IMR-90 (cell line): ENCODE data around the gene ESPL1. TPM values are rescaled to one million over a fixed set of nuclear protein-coding genes. Genes with fewer than 3 reads are reported as not detected.

Source experiments
- ATAC-seq: fragments of 200-7000 bp; cut with Tn5 transposase; 2 replicates; pipeline ENCODE4 v1.9.1; 2020; ENCODE audit warnings: low read depth, mild to moderate bottlenecking, moderate library complexity
- BruUV-seq: library from RNA; stranded (reverse); fragments of 400-500 nt; replicated peaks from 2 replicates; lab custom pipeline; 2021; lab: Mats Ljungman, UMichigan
- CTCF ChIA-PET: fragments of 300-600 bp; formaldehyde crosslinking; extraction: SDS; loops from one replicate; lab custom pipeline; 2021; ENCODE audit warnings: antibody characterized with exemption; lab: Yijun Ruan, JAX
- POLR2A ChIA-PET: fragments of 300-600 bp; sonication (Branson Sonifier 250); formaldehyde crosslinking; loops from one replicate; lab custom pipeline; 2022; ENCODE audit warnings: antibody characterized with exemption; ENCODE audit not compliant: unreplicated experiment; lab: Charles Lee
- DNase-seq: peaks from one replicate; pipeline ENCODE4 v3.0.0; 2013
- H2AFZ ChIP-seq: replicated peaks from 2 replicates; pipeline ENCODE3; 2013; ENCODE audit warnings: low read length, mild to moderate bottlenecking; ENCODE audit not compliant: poor library complexity
- H2AK5ac ChIP-seq: 2 replicates; pipeline ENCODE4 v1.6.1; 2013; ENCODE audit warnings: low read depth, low read length, inconsistent platforms
- H2AK9ac ChIP-seq: replicated peaks from 2 replicates; pipeline ENCODE3; 2013; ENCODE audit warnings: mild to moderate bottlenecking, low read depth, low read length, moderate library complexity; ENCODE audit not compliant: poor library complexity
- H2BK120ac ChIP-seq: 2 replicates; pipeline ENCODE4 v1.6.1; 2013; ENCODE audit warnings: low read depth, low read length, inconsistent platforms
- H2BK15ac ChIP-seq: 3 replicates; pipeline ENCODE4 v1.6.1; 2013; ENCODE audit warnings: low read depth, low read length, inconsistent platforms
- H2BK20ac ChIP-seq: 2 replicates; pipeline ENCODE4 v1.6.1; 2013; ENCODE audit warnings: low read depth, mild to moderate bottlenecking, inconsistent platforms, low read length, moderate library complexity
- H2BK5ac ChIP-seq: 2 replicates; pipeline ENCODE4 v1.6.1; 2013; ENCODE audit warnings: mild to moderate bottlenecking, low read depth, low read length, inconsistent platforms; ENCODE audit not compliant: poor library complexity, severe bottlenecking
- H3K14ac ChIP-seq: replicated peaks from 2 replicates; pipeline ENCODE4 v1.6.1; 2013; ENCODE audit warnings: low read depth, low read length, inconsistent platforms
- H3K18ac ChIP-seq: 2 replicates; pipeline ENCODE4 v1.6.1; 2013; ENCODE audit warnings: low read depth, low read length, control low read depth
- H3K23ac ChIP-seq: 2 replicates; pipeline ENCODE4 v1.6.1; 2013; ENCODE audit warnings: low read depth, low read length, inconsistent platforms
- H3K27ac ChIP-seq: 2 replicates; pipeline ENCODE4 v1.5.1; 2013; ENCODE audit warnings: mild to moderate bottlenecking, control low read depth, low read length; ENCODE audit not compliant: insufficient read depth
- H3K27me3 ChIP-seq: 2 replicates; pipeline ENCODE4 v1.6.1; 2013; ENCODE audit warnings: low read length; ENCODE audit not compliant: control insufficient read depth, insufficient read depth
- H3K36me3 ChIP-seq: 2 replicates; pipeline ENCODE4 v1.6.1; 2013; ENCODE audit warnings: low read length, mixed read lengths; ENCODE audit not compliant: control insufficient read depth, insufficient read depth
- H3K4ac ChIP-seq: 2 replicates; pipeline ENCODE4 v1.6.1; 2013; ENCODE audit warnings: low read depth, low read length, inconsistent platforms
- H3K4me1 ChIP-seq: 2 replicates; pipeline ENCODE4 v1.6.1; 2013; ENCODE audit warnings: low read length, mixed read lengths; ENCODE audit not compliant: control insufficient read depth, insufficient read depth
- H3K4me2 ChIP-seq: 2 replicates; pipeline ENCODE4 v1.6.1; 2013; ENCODE audit warnings: low read depth, mild to moderate bottlenecking, control low read depth, low read length, moderate library complexity
- H3K4me3 ChIP-seq: 2 replicates; pipeline ENCODE4 v1.5.1; 2013; ENCODE audit warnings: low read depth, mild to moderate bottlenecking, control low read depth, low read length, moderate library complexity; ENCODE audit not compliant: insufficient read depth
- H3K56ac ChIP-seq: 2 replicates; pipeline ENCODE4 v1.6.1; 2013; ENCODE audit warnings: low read length, inconsistent platforms; ENCODE audit not compliant: insufficient read depth; ENCODE audit errors: extremely low read depth
- H3K79me1 ChIP-seq, 2 experiments: 2 replicates each; pipeline ENCODE4 v1.6.1; 2013; ENCODE audit warnings: low read length in 2 of 2, inconsistent platforms in 1 of 2, low read depth in 1 of 2
- H3K9ac ChIP-seq: 2 replicates; pipeline ENCODE4 v1.6.1; 2013; ENCODE audit warnings: low read depth, low read length, control low read depth
- H3K9me1 ChIP-seq: 2 replicates; pipeline ENCODE4 v1.6.1; 2013; ENCODE audit warnings: low read length, inconsistent platforms; ENCODE audit not compliant: insufficient read depth
- H3K9me3 ChIP-seq: 2 replicates; pipeline ENCODE4 v1.6.1; 2013; ENCODE audit warnings: low read length; ENCODE audit not compliant: control insufficient read depth, insufficient read depth
- H4K20me1 ChIP-seq: 2 replicates; pipeline ENCODE4 v1.6.1; 2013; ENCODE audit warnings: low read length, inconsistent platforms; ENCODE audit not compliant: insufficient read depth
- H4K5ac ChIP-seq: 2 replicates; pipeline ENCODE4 v1.6.1; 2013; ENCODE audit warnings: mild to moderate bottlenecking, low read depth, low read length, control low read depth
- H4K8ac ChIP-seq, 2 experiments: 2 replicates each; pipeline ENCODE4 v1.6.1; 2013; ENCODE audit warnings: low read depth in 2 of 2, low read length in 2 of 2, control low read depth in 1 of 2, inconsistent platforms in 1 of 2
- H4K91ac ChIP-seq: 2 replicates; pipeline ENCODE4 v1.6.1; 2013; ENCODE audit warnings: low read depth, low read length, inconsistent platforms; ENCODE audit not compliant: insufficient read depth
- BHLHE40 ChIP-seq: fragments of 150-350 bp; IDR thresholded peaks from 2 replicates; pipeline ENCODE4 v1.6.1; 2016; ENCODE audit warnings: mild to moderate bottlenecking, low read depth, low read length
- CEBPB ChIP-seq: IDR thresholded peaks from 2 replicates; pipeline ENCODE4 v1.6.1; 2012; ENCODE audit warnings: low read depth, low read length, improper control_type of control experiment
- CHD1 ChIP-seq: IDR thresholded peaks from 2 replicates; pipeline ENCODE4 v1.6.1; 2012; ENCODE audit warnings: low read depth, low read length, improper control_type of control experiment
- CTCF ChIP-seq: conservative IDR thresholded peaks from 2 replicates; pipeline ENCODE4 v1.5.1; 2012; ENCODE audit warnings: mild to moderate bottlenecking, low read depth, low read length, improper control_type of control experiment
- ELK1 ChIP-seq: fragments of 150-350 bp; IDR thresholded peaks from 2 replicates; pipeline ENCODE4 v1.6.1; 2016; ENCODE audit warnings: low read depth, mild to moderate bottlenecking, low read length, moderate library complexity, borderline replicate concordance
- FOS ChIP-seq: fragments of 150-350 bp; IDR thresholded peaks from 2 replicates; pipeline ENCODE4 v1.6.1; 2016; ENCODE audit warnings: low read depth, low read length
- MAZ ChIP-seq: IDR thresholded peaks from 2 replicates; pipeline ENCODE4 v1.6.1; 2012; ENCODE audit warnings: low read depth, mild to moderate bottlenecking, low read length, improper control_type of control experiment, moderate library complexity, borderline replicate concordance
- MXI1 ChIP-seq: IDR thresholded peaks from 2 replicates; pipeline ENCODE4 v1.6.1; 2012; ENCODE audit warnings: low read depth, mild to moderate bottlenecking, low read length, moderate library complexity, borderline replicate concordance
- NFE2L2 ChIP-seq: fragments of 150-350 bp; IDR thresholded peaks from 2 replicates; pipeline ENCODE4 v1.6.1; 2016; ENCODE audit warnings: low read depth, mild to moderate bottlenecking, low read length
- POLR2A ChIP-seq: IDR thresholded peaks from 2 replicates; pipeline ENCODE4 v1.6.1; 2012; ENCODE audit warnings: mild to moderate bottlenecking, low read depth, low read length
- RAD21 ChIP-seq: IDR thresholded peaks from 2 replicates; pipeline ENCODE4 v1.6.1; 2012; ENCODE audit warnings: low read length, improper control_type of control experiment
- RCOR1 ChIP-seq: IDR thresholded peaks from 2 replicates; pipeline ENCODE4 v1.6.1; 2012; ENCODE audit warnings: mild to moderate bottlenecking, low read length, improper control_type of control experiment; ENCODE audit not compliant: insufficient replicate concordance
- SMC3 ChIP-seq: fragments of 150-350 bp; IDR thresholded peaks from 2 replicates; pipeline ENCODE4 v1.6.1; 2016; ENCODE audit warnings: low read depth, mild to moderate bottlenecking, antibody characterized with exemption, low read length, moderate library complexity
- USF2 ChIP-seq: fragments of 150-350 bp; IDR thresholded peaks from 2 replicates; pipeline ENCODE4 v1.6.1; 2017; ENCODE audit warnings: mild to moderate bottlenecking, antibody characterized with exemption, low read length, low read depth
- WGBS, 2 experiments: methylation state at CpG; one replicate each; pipeline versions ENCODE4 v1.1.5 to v1.1.7; 2013; ENCODE audit warnings: missing lambda C conversion rate in 2 of 2; ENCODE audit not compliant: insufficient read length in 1 of 2; ENCODE audit errors: extremely low coverage in 2 of 2; 5-methylcytosine and 5-hydroxymethylcytosine counted together
- dilution Hi-C: fragments of 300-500 bp; cut with HindIII; formaldehyde crosslinking; loops from one replicate; pipeline ENCODE4 v1.14.3; 2018; ENCODE audit warnings: low sequenced_read_pairs; ENCODE audit not compliant: unreplicated experiment
- in situ Hi-C: fragments of 300-500 bp; cut with MboI; formaldehyde crosslinking; loops from 3 replicates; pipeline ENCODE4 v1.14.3; 2019; ENCODE audit warnings: low sequenced_read_pairs, inconsistent platforms, mixed read lengths
- intact Hi-C: fragments of 100-400 bp; cut with micrococcal nuclease; formaldehyde crosslinking; loops from 2 replicates; pipeline ENCODE4 v1.10.0; 2022
- polyA plus RNA-seq, 3 experiments: library from polyadenylated mRNA; depleted of rRNA; stranded (reverse); fragments of >200 nt; gene quantifications; 2 replicates each; pipeline ENCODE4 v1.2.3, GENCODE V29; 2012; ENCODE audit warnings: low replicate concordance in 1 of 3
- total RNA-seq: library from RNA; depleted of rRNA; stranded (reverse); fragments of >200 nt; gene quantifications from 2 replicates; pipeline ENCODE4 v1.2.3, GENCODE V29; 2012

Gene ESPL1
- total and polyA plus RNA-seq, 2 of the 4 experiments (the other 2 are of a cell fraction): 6.5 to 9.2 TPM

- no peak overlapping the region for H2AK5ac ChIP-seq
- H3K23ac ChIP-seq: no peak overlapping the region
- DNase-seq (no peak), ATAC-seq (no peak)
- no peak overlapping the region for H3K27ac ChIP-seq
- H2AK9ac ChIP-seq: no peak overlapping the region
- POLR2A ChIA-PET: no interaction called here
- intact Hi-C loops (no loop called here), in situ Hi-C loops (no loop called here), dilution Hi-C loops (no loop called here)
- H3K4me1 ChIP-seq: no peaks in the 10 kb centered on the region; the same call in 1 of the 2 replicates
- H4K8ac ChIP-seq: no peak overlapping the region
- H3K56ac ChIP-seq: no peak overlapping the region
- H2BK20ac ChIP-seq: no peak overlapping the region
- H4K91ac ChIP-seq: no peak overlapping the region
- CTCF ChIA-PET: no interaction called here
- H3K4me2 ChIP-seq: no peak overlapping the region
- H2AFZ ChIP-seq: no peak overlapping the region
- H3K9me1 ChIP-seq: peaks cover 3% of the 10 kb centered on the region; the same call in 1 of the 2 replicates
- WGBS, 2 experiments: no CpG with 5 or more reads among the region's 7 CpGs
- H3K27me3 ChIP-seq: no peaks in the 10 kb centered on the region
- no peak overlapping the region for H2BK15ac ChIP-seq
- H3K18ac ChIP-seq: no peak overlapping the region
- H3K9me3 ChIP-seq: no peaks in the 10 kb centered on the region
- peaks cover 12% of the 10 kb centered on the region for H3K36me3 ChIP-seq
- BruUV-seq: no TSS peak
- H4K20me1 ChIP-seq: no peaks in the 10 kb centered on the region; the same call in 1 of the 2 replicates
- no peak overlapping the region for H3K14ac ChIP-seq
- H2BK5ac ChIP-seq: no peak overlapping the region
- peaks cover 11 to 16% of the 10 kb centered on the region in 2 experiments for H3K79me1 ChIP-seq
- H3K9ac ChIP-seq: no peak overlapping the region
- H2BK120ac ChIP-seq: no peak overlapping the region
- no peak overlapping the region for H4K5ac ChIP-seq
- TF ChIP-seq USF2 (no peak), BHLHE40 (no peak), CHD1 (no peak), CEBPB (no peak), CTCF (no peak), RCOR1 (no peak), MXI1 (no peak), NFE2L2 (no peak), ELK1 (no peak), POLR2A (no peak), FOS (no peak), SMC3 (no peak), MAZ (no peak), RAD21 (no peak)
- H3K4ac ChIP-seq: no peak overlapping the region
- no peak overlapping the region for H3K4me3 ChIP-seq
These were observed 9.3 kb upstream of the ESPL1 start for GRCh38 chr12:53258541-53259539.
